ENCODE measurements around the gene IMPDH2. TPM values are rescaled to one million over a fixed set of nuclear protein-coding genes. Genes with fewer than 3 reads are reported as not detected.

The IMPDH2 gene
- total RNA-seq, 2 experiments from 2014 or later, result 145 to 146 TPM

GRCh38 chr3:49027634-49028033 is 1.6 kb downstream of the IMPDH2 start:
- H3K27ac Mint-ChIP-seq, result no peak overlapping the region
- H3K9me3 Mint-ChIP-seq, result no peaks in the 10 kb centered on the region
- ATAC-seq (ENCODE audit: low read depth), result no peak
- no peak for DNase-seq
- POLR2A ChIA-PET, result interaction anchor here (2.3 to 2.4 kb wide), 2 partner anchors 7 to 37 kb away, joined by 21 to 28 read pairs; partner anchors contain the start of gene P4HTM
- peaks cover 26% of the 10 kb centered on the region for H3K36me3 Mint-ChIP-seq
- no peaks in the 10 kb centered on the region for H3K27me3 Mint-ChIP-seq
- peak overlapping the region; percentile 94 for H3K4me3 Mint-ChIP-seq
- peaks cover 41% of the 10 kb centered on the region for H3K4me1 Mint-ChIP-seq

GRCh38 chr3:49026536-49026935 is 2.7 kb downstream of the IMPDH2 start:
- peak overlapping the region; percentile 5 for H3K27ac Mint-ChIP-seq
- H3K4me3 Mint-ChIP-seq, result no peak overlapping the region
- no peak for ATAC-seq (ENCODE audit: low read depth)
- H3K4me1 Mint-ChIP-seq, result peaks cover 42% of the 10 kb centered on the region
- H3K27me3 Mint-ChIP-seq, result no peaks in the 10 kb centered on the region
- POLR2A ChIA-PET, result interaction anchor here (1.0 to 1.5 kb wide), 4 partner anchors 12 to 68 kb away, joined by 3 to 5 read pairs (median 4); partner anchors contain the start of gene WDR6
- H3K36me3 Mint-ChIP-seq, result peaks cover 20% of the 10 kb centered on the region
- DNase-seq, result no peak
- H3K9me3 Mint-ChIP-seq, result no peaks in the 10 kb centered on the region

- DNase-seq, result no peak
- H3K4me3 Mint-ChIP-seq, result no peak overlapping the region
- no peaks in the 10 kb centered on the region for H3K9me3 Mint-ChIP-seq
- POLR2A ChIA-PET, result interaction anchor here (0.6 to 1.5 kb wide), 5 partner anchors 9 to 69 kb away, joined by 3 to 5 read pairs (median 3); partner anchors contain the start of gene WDR6
- peak overlapping the region; percentile 72 for H3K27ac Mint-ChIP-seq
- ATAC-seq (ENCODE audit: low read depth), result no peak
- H3K27me3 Mint-ChIP-seq, result no peaks in the 10 kb centered on the region
- H3K4me1 Mint-ChIP-seq, result peaks cover 42% of the 10 kb centered on the region
- peaks cover 19% of the 10 kb centered on the region for H3K36me3 Mint-ChIP-seq
Observed at GRCh38 chr3:49025793-49026520, 3.2 kb downstream of the IMPDH2 start.

GRCh38 chr3:49025005-49025792 is 4.0 kb downstream of the IMPDH2 start:
- DNase-seq (no peak), ATAC-seq (ENCODE audit: low read depth) (no peak)
- H3K9me3 Mint-ChIP-seq, result no peaks in the 10 kb centered on the region
- POLR2A ChIA-PET, result interaction anchor here (0.6 to 9.8 kb wide), 5 partner anchors 8 to 68 kb away, joined by 3 to 244 read pairs (median 3); partner anchors contain the start of genes QRICH1 and WDR6
- H3K36me3 Mint-ChIP-seq, result peaks cover 19% of the 10 kb centered on the region
- peak overlapping the region; percentile 72 for H3K27ac Mint-ChIP-seq
- no peaks in the 10 kb centered on the region for H3K27me3 Mint-ChIP-seq
- H3K4me3 Mint-ChIP-seq, result no peak overlapping the region
- peaks cover 42% of the 10 kb centered on the region for H3K4me1 Mint-ChIP-seq

- Mint-ChIP-seq H3K36me3 (peaks cover 19% of the 10 kb centered on the region), H3K4me3 (no peak overlapping the region), H3K4me1 (peaks cover 40% of the 10 kb centered on the region), H3K27me3 (no peaks in the 10 kb centered on the region), H3K27ac (no peak overlapping the region), H3K9me3 (no peaks in the 10 kb centered on the region)
- ATAC-seq (ENCODE audit: low read depth) (no peak), DNase-seq (no peak)
- POLR2A ChIA-PET, result interaction anchor here (0.8 to 9.8 kb wide), 4 partner anchors 18 to 69 kb away, joined by 3 to 244 read pairs (median 54); partner anchors contain the start of genes QRICH1 and WDR6
Observed at GRCh38 chr3:49024449-49024848, 4.7 kb downstream of the IMPDH2 start.

- DNase-seq (no peak), ATAC-seq (ENCODE audit: low read depth) (no peak)
- no peaks in the 10 kb centered on the region for H3K27me3 Mint-ChIP-seq
- H3K36me3 Mint-ChIP-seq, result peaks cover 19% of the 10 kb centered on the region
- H3K27ac Mint-ChIP-seq, result peak overlapping the region; percentile 48
- no peaks in the 10 kb centered on the region for H3K9me3 Mint-ChIP-seq
- POLR2A ChIA-PET, result interaction anchor here (1.5 to 9.8 kb wide), 3 partner anchors 17 to 70 kb away, joined by 7 to 244 read pairs (median 101); partner anchors contain the start of genes QRICH1 and WDR6
- H3K4me1 Mint-ChIP-seq, result peaks cover 39% of the 10 kb centered on the region
- H3K4me3 Mint-ChIP-seq, result peak overlapping the region; percentile 89
Observed at GRCh38 chr3:49023775-49024174, 5.4 kb downstream of the IMPDH2 start.

- POLR2A ChIA-PET, result interaction anchor here (1.0 to 10.1 kb wide), 12 partner anchors 8 to 318 kb away, joined by 3 to 244 read pairs (median 14); partner anchors contain the start of genes ARIH2, P4HTM, QRICH1 and USP19
- Mint-ChIP-seq H3K36me3 (peaks cover 17% of the 10 kb centered on the region), H3K4me3 (peak overlapping the region; percentile 89), H3K9me3 (no peaks in the 10 kb centered on the region), H3K27ac (peak overlapping the region; percentile 98), H3K4me1 (peaks cover 31% of the 10 kb centered on the region), H3K27me3 (no peaks in the 10 kb centered on the region)
- ATAC-seq (ENCODE audit: low read depth) (no peak), DNase-seq (no peak)
Observed at GRCh38 chr3:49022688-49023171, 6.5 kb downstream of the IMPDH2 start.

GRCh38 chr3:49021813-49022687 is 7.1 kb downstream of the IMPDH2 start, which contains the start of gene NDUFAF3:
NDUFAF3 (plus strand) TSS chr3:49022121; CDS start chr3:49022145, 24 bp downstream.
- ATAC-seq (ENCODE audit: low read depth) (peak; percentile 71), DNase-seq (peak; percentile 95)
- peaks cover 14% of the 10 kb centered on the region for H3K36me3 Mint-ChIP-seq
- H3K27me3 Mint-ChIP-seq, result no peaks in the 10 kb centered on the region
- peak within 1 kb of the TSS; percentile 98 for H3K27ac Mint-ChIP-seq
- POLR2A ChIA-PET, result interaction anchor here (0.9 to 10.1 kb wide), 18 partner anchors 7 to 554 kb away, joined by 3 to 244 read pairs (median 6); partner anchors contain the start of genes ARIH2, IMPDH2, P4HTM and QRICH1
- H3K4me1 Mint-ChIP-seq, result peaks cover 31% of the 10 kb centered on the region
- no peaks in the 10 kb centered on the region for H3K9me3 Mint-ChIP-seq
- H3K4me3 Mint-ChIP-seq, result peak within 1 kb of the TSS; percentile 96

- Mint-ChIP-seq H3K4me3 (peak overlapping the region; percentile 96), H3K4me1 (peaks cover 26% of the 10 kb centered on the region), H3K27ac (peak overlapping the region; percentile 98), H3K36me3 (peaks cover 12% of the 10 kb centered on the region), H3K27me3 (no peaks in the 10 kb centered on the region), H3K9me3 (no peaks in the 10 kb centered on the region)
- DNase-seq (peak; percentile 99), ATAC-seq (ENCODE audit: low read depth) (peak; percentile 67)
- POLR2A ChIA-PET, result interaction anchor here (0.5 to 10.1 kb wide), 18 partner anchors 7 to 553 kb away, joined by 3 to 244 read pairs (median 6); partner anchors contain the start of genes ARIH2, IMPDH2, P4HTM and QARS1
Observed at GRCh38 chr3:49021213-49021812, 7.9 kb downstream of the IMPDH2 start.

GRCh38 chr3:49020330-49021212 is 8.6 kb downstream of the IMPDH2 start:
- DNase-seq (peak; percentile 62), ATAC-seq (ENCODE audit: low read depth) (no peak)
- Mint-ChIP-seq H3K27me3 (no peaks in the 10 kb centered on the region), H3K36me3 (peaks cover 8% of the 10 kb centered on the region), H3K4me1 (peaks cover 22% of the 10 kb centered on the region), H3K4me3 (peak overlapping the region; percentile 96), H3K9me3 (no peaks in the 10 kb centered on the region), H3K27ac (peak overlapping the region; percentile 98)
- POLR2A ChIA-PET, result interaction anchor here (0.5 to 10.1 kb wide), 16 partner anchors 8 to 553 kb away, joined by 3 to 244 read pairs (median 5); partner anchors contain the start of genes ARIH2, IMPDH2, IP6K2 and P4HTM

GRCh38 chr3:49019941-49020329 is 9.3 kb downstream of the IMPDH2 start:
- Mint-ChIP-seq H3K27ac (peak overlapping the region; percentile 98), H3K4me3 (peak overlapping the region; percentile 96), H3K9me3 (no peaks in the 10 kb centered on the region), H3K27me3 (no peaks in the 10 kb centered on the region), H3K4me1 (peaks cover 20% of the 10 kb centered on the region), H3K36me3 (peaks cover 6% of the 10 kb centered on the region)
- POLR2A ChIA-PET, result interaction anchor here (0.5 to 10.1 kb wide), 12 partner anchors 8 to 323 kb away, joined by 3 to 244 read pairs (median 12); partner anchors contain the start of genes ARIH2, IMPDH2, IP6K2 and P4HTM
- ATAC-seq (ENCODE audit: low read depth) (no peak), DNase-seq (no peak)

Measured in activated naive CD8-positive, alpha-beta T cell treated with anti-CD3 and anti-CD28 coated beads, Interleukin-2, amount 10 ng/mL, durations not matched to agents 7 days and 5 days (primary cell).